ENCODE measurements around the gene CADPS2.

The CADPS2 gene

GRCh38 chr7:122532406-122533269 is 353.6 kb downstream of the CADPS2 start:
- Histone ChIP-seq H4K20me1 (no peaks in the 10 kb centered on the region), H3K4me1 (no peaks in the 10 kb centered on the region), H3K9me3 (no peaks in the 10 kb centered on the region), H3K4me3 (no peak overlapping the region), H3K36me3 (no peaks in the 10 kb centered on the region), H3K9ac (no peak overlapping the region), H3K27ac (no peak overlapping the region), H3K27me3 (no peaks in the 10 kb centered on the region), H3K4me2 (no peak overlapping the region)
- TF ChIP-seq Cebpa-rat (IDR thresholded peaks at IDR 0.05) = no peak

- H3K4me3 ChIP-seq = no peak overlapping the region
- H3K36me3 ChIP-seq = no peaks in the 10 kb centered on the region
- no peaks in the 10 kb centered on the region for H3K27me3 ChIP-seq
- no peak overlapping the region for H3K27ac ChIP-seq
- no peaks in the 10 kb centered on the region for H3K4me1 ChIP-seq
- no peaks in the 10 kb centered on the region for H3K9me3 ChIP-seq
- no peaks in the 10 kb centered on the region for H4K20me1 ChIP-seq
- no peak overlapping the region for H3K9ac ChIP-seq
- no peak overlapping the region for H3K4me2 ChIP-seq
- no peak for TF ChIP-seq Cebpa-rat (IDR thresholded peaks at IDR 0.05)
Observed at GRCh38 chr7:122528879-122529481, 357.3 kb downstream of the CADPS2 start.

- H3K4me3 ChIP-seq = no peak overlapping the region
- H3K4me2 ChIP-seq = no peak overlapping the region
- TF ChIP-seq Cebpa-rat (IDR thresholded peaks at IDR 0.05) = no peak
- no peaks in the 10 kb centered on the region for H3K4me1 ChIP-seq
- H3K36me3 ChIP-seq = no peaks in the 10 kb centered on the region
- no peak overlapping the region for H3K9ac ChIP-seq
- H3K9me3 ChIP-seq = no peaks in the 10 kb centered on the region
- H3K27me3 ChIP-seq = no peaks in the 10 kb centered on the region
- no peaks in the 10 kb centered on the region for H4K20me1 ChIP-seq
- H3K27ac ChIP-seq = no peak overlapping the region
Observed at GRCh38 chr7:122525355-122525754, 360.9 kb downstream of the CADPS2 start.

GRCh38 chr7:122521767-122522166 is 364.5 kb downstream of the CADPS2 start:
- no peak overlapping the region for H3K9ac ChIP-seq
- no peaks in the 10 kb centered on the region for H3K4me1 ChIP-seq
- TF ChIP-seq Cebpa-rat (IDR thresholded peaks at IDR 0.05) = no peak
- no peaks in the 10 kb centered on the region for H3K36me3 ChIP-seq
- H3K27me3 ChIP-seq = no peaks in the 10 kb centered on the region
- H3K27ac ChIP-seq = no peak overlapping the region
- no peaks in the 10 kb centered on the region for H3K9me3 ChIP-seq
- no peak overlapping the region for H3K4me2 ChIP-seq
- H4K20me1 ChIP-seq = no peaks in the 10 kb centered on the region
- no peak overlapping the region for H3K4me3 ChIP-seq

- H3K4me3 ChIP-seq = no peak overlapping the region
- no peaks in the 10 kb centered on the region for H4K20me1 ChIP-seq
- no peaks in the 10 kb centered on the region for H3K27me3 ChIP-seq
- H3K4me1 ChIP-seq = no peaks in the 10 kb centered on the region
- H3K27ac ChIP-seq = no peak overlapping the region
- no peaks in the 10 kb centered on the region for H3K36me3 ChIP-seq
- no peak for TF ChIP-seq Cebpa-rat (IDR thresholded peaks at IDR 0.05)
- no peaks in the 10 kb centered on the region for H3K9me3 ChIP-seq
- H3K4me2 ChIP-seq = no peak overlapping the region
- no peak overlapping the region for H3K9ac ChIP-seq
Observed at GRCh38 chr7:122520971-122521555, 365.2 kb downstream of the CADPS2 start.

- Histone ChIP-seq H4K20me1 (no peaks in the 10 kb centered on the region), H3K9me3 (no peaks in the 10 kb centered on the region), H3K4me3 (no peak overlapping the region), H3K4me2 (no peak overlapping the region), H3K9ac (no peak overlapping the region), H3K36me3 (no peaks in the 10 kb centered on the region), H3K27me3 (no peaks in the 10 kb centered on the region), H3K4me1 (no peaks in the 10 kb centered on the region), H3K27ac (no peak overlapping the region)
- no peak for TF ChIP-seq Cebpa-rat (IDR thresholded peaks at IDR 0.05)
Observed at GRCh38 chr7:122518488-122518887, 367.8 kb downstream of the CADPS2 start.

- Histone ChIP-seq H3K27ac (no peak overlapping the region), H4K20me1 (no peaks in the 10 kb centered on the region), H3K9me3 (no peaks in the 10 kb centered on the region), H3K9ac (no peak overlapping the region), H3K4me3 (no peak overlapping the region), H3K4me2 (no peak overlapping the region), H3K36me3 (no peaks in the 10 kb centered on the region), H3K27me3 (no peaks in the 10 kb centered on the region), H3K4me1 (no peaks in the 10 kb centered on the region)
- TF ChIP-seq Cebpa-rat (IDR thresholded peaks at IDR 0.05) = no peak
Observed at GRCh38 chr7:122517576-122517975, 368.7 kb downstream of the CADPS2 start.

- no peak overlapping the region for H3K4me2 ChIP-seq
- TF ChIP-seq Cebpa-rat (IDR thresholded peaks at IDR 0.05) = no peak
- no peaks in the 10 kb centered on the region for H3K4me1 ChIP-seq
- no peak overlapping the region for H3K27ac ChIP-seq
- no peak overlapping the region for H3K9ac ChIP-seq
- no peaks in the 10 kb centered on the region for H4K20me1 ChIP-seq
- H3K4me3 ChIP-seq = no peak overlapping the region
- no peaks in the 10 kb centered on the region for H3K9me3 ChIP-seq
- H3K27me3 ChIP-seq = no peaks in the 10 kb centered on the region
- H3K36me3 ChIP-seq = no peaks in the 10 kb centered on the region
Observed at GRCh38 chr7:122515404-122515803, 370.9 kb downstream of the CADPS2 start.

GRCh38 chr7:122511268-122511667 is 375.0 kb downstream of the CADPS2 start:
- Histone ChIP-seq H3K9me3 (no peaks in the 10 kb centered on the region), H3K9ac (no peak overlapping the region), H3K4me1 (no peaks in the 10 kb centered on the region), H3K27ac (no peak overlapping the region), H3K27me3 (no peaks in the 10 kb centered on the region), H4K20me1 (no peaks in the 10 kb centered on the region), H3K4me2 (no peak overlapping the region), H3K36me3 (no peaks in the 10 kb centered on the region), H3K4me3 (no peak overlapping the region)
- no peak for TF ChIP-seq Cebpa-rat (IDR thresholded peaks at IDR 0.05)

- H3K9me3 ChIP-seq = no peaks in the 10 kb centered on the region
- no peaks in the 10 kb centered on the region for H3K27me3 ChIP-seq
- no peak overlapping the region for H3K4me2 ChIP-seq
- H4K20me1 ChIP-seq = no peaks in the 10 kb centered on the region
- H3K4me3 ChIP-seq = no peak overlapping the region
- no peak for TF ChIP-seq Cebpa-rat (IDR thresholded peaks at IDR 0.05)
- H3K9ac ChIP-seq = no peak overlapping the region
- no peaks in the 10 kb centered on the region for H3K36me3 ChIP-seq
- no peak overlapping the region for H3K27ac ChIP-seq
- no peaks in the 10 kb centered on the region for H3K4me1 ChIP-seq
Observed at GRCh38 chr7:122507591-122507990, 378.7 kb downstream of the CADPS2 start.
